Gastrocnemius medialis (tissue), 4 donors: ENCODE data around the gene DNAAF5.

ENCODE experiments used
- CTCF ChIP-seq, 5 experiments: fragments of 450-650 bp in 3 of 5; fragments of 200-600 bp in 2 of 5; sonication (generic) in 2 of 5; IDR thresholded peaks in 4 of 5; conservative IDR thresholded peaks in 1 of 5; 1 replicate in 4 of 5; 2 replicates in 1 of 5; pipeline ENCODE4 v1.5.1; 2016 to 2019; ENCODE audit warnings: antibody characterized with exemption in 5 of 5, mild to moderate bottlenecking in 3 of 5, moderate library complexity in 3 of 5
- POLR2A ChIP-seq, 2 donors: fragments of 450-650 bp; IDR thresholded peaks; one replicate each; pipeline ENCODE4 v1.6.1; 2017; ENCODE audit warnings: antibody characterized with exemption in 2 of 2, mild to moderate bottlenecking in 2 of 2, moderate library complexity in 2 of 2

GRCh38 chr7:731440-732085 is 5.1 kb downstream of the DNAAF5 start:
- TF ChIP-seq CTCF (IDR thresholded peaks at IDR 0.05 in 4 of 5, conservative IDR thresholded peaks at IDR 0.05 in 1 of 5) (no peak), POLR2A (IDR thresholded peaks at IDR 0.05) (no peak)
